Measurements from ENCODE around the gene IRF6. TPM values are rescaled to one million over a fixed set of nuclear protein-coding genes. Genes with fewer than 3 reads are reported as not detected.

IRF6 gene
- total RNA-seq (2022; extraction: Qiagen RNA extraction; ENCODE audit: low read depth), result 0.06 to 0.38 TPM (median 0.13 TPM) in 5 replicates

DNA sequence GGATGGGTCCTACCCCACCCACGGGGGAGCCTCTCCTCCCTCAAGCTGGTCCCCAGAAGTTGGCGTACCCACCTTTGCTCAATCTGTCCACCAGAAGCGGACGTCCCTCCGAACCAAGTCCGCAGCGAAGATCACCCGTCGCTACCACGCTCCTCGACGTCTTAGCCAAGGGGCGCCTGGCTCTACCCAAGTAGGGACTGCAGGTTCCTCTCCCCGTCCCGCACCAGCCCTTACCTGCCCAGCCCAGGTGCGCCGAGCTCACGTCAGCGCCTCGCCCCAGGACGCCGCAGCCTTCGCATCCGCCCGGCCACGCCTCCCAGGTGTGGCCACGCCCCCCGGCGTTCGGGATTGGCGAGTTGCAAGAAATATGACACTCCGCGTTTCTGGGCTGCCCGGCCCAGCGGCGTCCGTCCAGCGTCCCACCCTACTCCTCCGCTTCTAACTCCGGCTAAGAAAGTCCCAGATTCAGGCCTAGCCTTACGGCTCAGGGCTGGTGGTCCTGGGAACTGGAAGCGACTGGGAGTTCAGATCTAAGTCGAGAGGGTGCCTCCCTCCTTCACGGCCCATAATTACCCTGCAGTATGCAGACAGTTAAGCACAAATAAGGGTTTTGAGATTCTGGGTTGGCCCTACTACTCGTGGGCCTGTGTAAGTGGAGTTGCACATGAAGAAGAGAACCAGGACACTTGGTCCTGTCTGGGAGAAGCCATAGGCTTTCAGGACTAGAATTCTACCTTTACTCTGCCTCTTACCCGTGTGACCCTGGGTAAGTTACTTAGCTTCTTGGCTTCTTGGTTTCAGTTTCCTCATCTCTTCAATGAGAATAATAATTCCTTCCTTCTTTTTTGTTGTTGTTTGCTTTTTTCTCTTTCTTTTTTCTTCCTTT lies at the start of gene IRF6:
IRF6 (minus strand) TSS at position 268 of the 886 bp plus-strand sequence. CDS start 4,729 bp downstream, outside the sequence.

GRCh38 chr1:209827384-209828262 lies 21.7 kb upstream of the IRF6 start, which contains the start of gene UTP25:
Gene UTP25 (plus strand): TSS chr1:209827972. CDS start chr1:209828064, 92 bp downstream.

DNA sequence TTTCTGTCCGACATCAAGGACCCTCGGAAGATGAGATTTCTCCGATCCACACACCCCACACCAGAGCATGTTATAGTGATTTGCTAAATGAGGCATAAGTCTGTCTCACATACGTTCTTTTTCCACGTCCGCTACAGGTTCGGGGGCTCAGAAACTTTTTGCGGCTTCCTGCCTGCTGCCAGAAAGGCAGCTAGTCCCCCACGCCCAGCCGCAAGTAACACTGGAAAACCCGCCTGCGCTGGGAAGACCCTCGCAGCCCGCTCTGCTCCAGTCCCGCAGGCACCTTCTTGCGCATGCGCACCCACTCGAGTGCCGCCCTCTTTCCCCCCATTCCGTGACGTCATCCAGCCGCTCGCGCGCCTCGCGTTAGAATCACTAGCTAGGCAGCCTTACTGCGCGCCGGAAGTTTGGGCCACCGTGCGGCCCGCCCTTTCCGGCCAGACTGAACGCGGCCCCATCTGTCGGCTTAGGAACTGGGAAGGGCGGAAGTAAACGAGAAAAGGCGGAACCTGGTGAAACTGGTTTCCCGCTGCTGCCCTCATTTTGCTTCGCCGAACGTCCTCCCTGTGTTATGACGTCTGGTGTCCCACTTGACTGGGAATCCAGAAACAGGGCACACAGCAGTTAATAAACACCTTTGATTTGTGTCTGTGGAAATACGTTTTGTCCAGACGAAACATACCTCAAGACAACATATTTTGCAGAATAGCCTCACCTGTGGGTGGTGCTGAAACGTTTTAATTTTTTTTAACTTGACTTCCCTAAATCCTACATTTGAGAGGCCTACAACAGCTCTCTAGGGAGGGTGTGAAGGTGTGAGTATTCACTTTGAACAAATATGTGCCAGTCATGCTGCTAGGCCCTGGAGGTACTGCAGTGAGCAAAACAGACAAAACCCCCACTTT lies 21.4 kb downstream of the IRF6 start, which contains the start of gene C1orf74:
C1orf74 (minus strand) TSS at position 295 of the 905 bp plus-strand sequence. CDS start 925 bp downstream, outside the sequence.

DNA sequence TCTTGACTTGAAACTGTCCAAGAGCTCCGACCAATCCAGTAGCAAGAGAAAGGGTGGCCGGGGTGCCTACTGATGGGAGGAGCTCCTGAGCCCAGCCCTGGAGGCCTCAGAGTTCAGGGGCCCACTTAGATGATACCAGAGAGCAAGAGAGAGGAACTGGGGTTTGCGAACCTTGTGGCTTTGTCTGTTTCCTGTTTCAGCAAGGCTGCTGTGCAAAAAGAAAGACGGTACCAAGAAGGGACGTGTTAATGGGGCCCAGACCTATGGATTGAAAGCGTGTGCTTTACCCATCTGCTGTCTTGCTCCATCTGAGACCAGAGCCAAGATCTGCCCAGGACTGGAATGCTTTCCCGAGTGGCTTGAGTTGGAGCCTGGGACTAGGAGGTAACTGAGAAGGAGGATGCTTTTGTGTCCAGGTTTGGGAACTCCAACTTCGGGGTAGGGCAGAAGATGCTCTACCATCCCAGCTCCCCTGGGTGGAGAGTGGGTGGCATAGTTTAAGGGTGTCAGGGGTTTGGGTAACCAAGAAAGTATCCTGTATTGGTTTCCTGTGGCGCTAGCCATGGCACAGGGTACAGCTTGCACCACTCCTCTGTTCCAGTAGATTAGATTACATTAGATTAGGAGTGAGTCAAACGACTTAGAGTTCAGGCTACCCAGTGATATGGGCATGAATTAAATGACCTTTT lies 49.9 kb downstream of the IRF6 start, which contains the start of gene TRAF3IP3:
TRAF3IP3 (plus strand) TSS at position 128 of the 689 bp plus-strand sequence. CDS start 3,987 bp downstream, outside the sequence.

Other genes starting within 250 kb of the IRF6 start
- 0.16 to 0.51 TPM (median 0.24 TPM) in 5 replicates for gene CAMK1G, start 222.4 kb downstream of the IRF6 start, total RNA-seq (2022; extraction: Qiagen RNA extraction; ENCODE audit: low read depth)
- gene LAMB3, start 153.7 kb downstream of the IRF6 start, total RNA-seq (2022; extraction: Qiagen RNA extraction; ENCODE audit: low read depth), result 19.0 to 25.5 TPM (median 22.6 TPM) in 5 replicates
- 2.4 to 4.1 TPM (median 3.1 TPM) in 5 replicates for gene G0S2, start 130.7 kb downstream of the IRF6 start, total RNA-seq (2022; extraction: Qiagen RNA extraction; ENCODE audit: low read depth)
- gene HSD11B1, start 101.3 kb downstream of the IRF6 start, total RNA-seq (2022; extraction: Qiagen RNA extraction; ENCODE audit: low read depth), result not detected in 5 replicates
- not detected in 5 replicates for gene TRAF3IP3, start 50.1 kb downstream of the IRF6 start, total RNA-seq (2022; extraction: Qiagen RNA extraction; ENCODE audit: low read depth)
- gene C1orf74, start 21.6 kb downstream of the IRF6 start, total RNA-seq (2022; extraction: Qiagen RNA extraction; ENCODE audit: low read depth), result 1.3 to 2.1 TPM (median 1.8 TPM) in 5 replicates
- 11.6 to 14.1 TPM (median 13.3 TPM) in 5 replicates for gene UTP25, start 21.8 kb upstream of the IRF6 start, total RNA-seq (2022; extraction: Qiagen RNA extraction; ENCODE audit: low read depth)
- 0.05 to 0.11 TPM (median 0.06 TPM) in 5 replicates for gene SYT14, start 132.1 kb upstream of the IRF6 start, total RNA-seq (2022; extraction: Qiagen RNA extraction; ENCODE audit: low read depth)

All from A549 treated with DMSO at 1 μM for 4 hours (cell line).